PC-9 (cell line): Measurements from ENCODE around the gene CA7.

Experiments
- EZH2 ChIP-seq: fragments of 200-600 bp; sonication (generic); IDR thresholded peaks from 2 replicates; pipeline ENCODE4 v1.8.0; 2017; ENCODE audit warnings: antibody characterized with exemption, low read depth
- TF ChIP-seq, protein P1 (sequence below): fragments of 200-600 bp; sonication (generic); conservative IDR thresholded peaks from 2 replicates; pipeline ENCODE4 v1.6.1; 2017; ENCODE audit warnings: mixed run types, antibody characterized with exemption, mild to moderate bottlenecking, moderate library complexity

DNA sequence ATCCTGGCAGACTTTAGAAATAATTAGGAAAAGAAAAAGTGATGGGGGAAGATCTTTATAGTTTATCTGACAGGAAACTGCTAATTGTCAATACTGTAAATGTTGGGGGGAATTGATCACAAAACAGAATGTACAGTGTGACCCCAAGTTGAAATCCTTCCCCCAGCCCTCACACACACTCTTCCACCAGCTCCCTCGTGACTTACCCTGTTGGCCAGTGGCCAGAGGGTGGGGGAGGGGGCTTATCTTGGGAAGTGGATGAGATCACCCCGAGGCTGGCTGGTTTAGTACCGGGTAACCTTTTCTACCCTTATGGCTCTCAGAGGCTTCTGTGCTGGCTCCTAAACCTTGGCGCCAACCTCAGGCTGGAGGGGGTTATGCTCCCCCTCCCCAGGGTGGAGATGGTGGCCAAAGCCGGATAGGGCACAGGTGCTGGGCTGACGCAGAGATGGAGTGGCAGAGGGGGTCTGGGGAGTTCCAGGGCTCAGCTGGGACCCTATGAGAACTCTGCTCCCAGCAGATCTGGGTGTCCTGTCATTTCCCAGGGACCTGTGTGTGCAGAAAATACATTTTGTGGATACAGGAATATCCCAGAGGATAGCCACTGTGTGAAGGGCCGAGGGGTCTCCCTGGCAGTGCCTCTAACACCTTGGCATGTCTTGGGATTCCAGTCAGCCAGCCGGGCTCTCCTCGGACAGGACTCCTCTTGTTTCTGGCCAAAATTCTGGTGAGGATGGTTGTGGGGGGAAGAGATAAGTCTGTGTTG lies 55.9 kb downstream of the CA7 start:
- TF ChIP-seq, protein P1, sequence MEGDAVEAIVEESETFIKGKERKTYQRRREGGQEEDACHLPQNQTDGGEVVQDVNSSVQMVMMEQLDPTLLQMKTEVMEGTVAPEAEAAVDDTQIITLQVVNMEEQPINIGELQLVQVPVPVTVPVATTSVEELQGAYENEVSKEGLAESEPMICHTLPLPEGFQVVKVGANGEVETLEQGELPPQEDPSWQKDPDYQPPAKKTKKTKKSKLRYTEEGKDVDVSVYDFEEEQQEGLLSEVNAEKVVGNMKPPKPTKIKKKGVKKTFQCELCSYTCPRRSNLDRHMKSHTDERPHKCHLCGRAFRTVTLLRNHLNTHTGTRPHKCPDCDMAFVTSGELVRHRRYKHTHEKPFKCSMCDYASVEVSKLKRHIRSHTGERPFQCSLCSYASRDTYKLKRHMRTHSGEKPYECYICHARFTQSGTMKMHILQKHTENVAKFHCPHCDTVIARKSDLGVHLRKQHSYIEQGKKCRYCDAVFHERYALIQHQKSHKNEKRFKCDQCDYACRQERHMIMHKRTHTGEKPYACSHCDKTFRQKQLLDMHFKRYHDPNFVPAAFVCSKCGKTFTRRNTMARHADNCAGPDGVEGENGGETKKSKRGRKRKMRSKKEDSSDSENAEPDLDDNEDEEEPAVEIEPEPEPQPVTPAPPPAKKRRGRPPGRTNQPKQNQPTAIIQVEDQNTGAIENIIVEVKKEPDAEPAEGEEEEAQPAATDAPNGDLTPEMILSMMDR, result no peak
- TF ChIP-seq EZH2, result no peak
